VCaP (cell line): ENCODE measurements around the gene HACD3.
"Not testable (repeated sequence)": the region's sequence is repeated elsewhere in the genome, so short reads cannot be mapped to it uniquely, and the experiment has no call there.

Source experiments
- H3K27ac ChIP-seq: fragments of 450-650 bp; 2 replicates; pipeline ENCODE4 v1.5.1; 2017
- TF ChIP-seq, protein P1 (sequence below): fragments of 450-650 bp; conservative IDR thresholded peaks from 2 replicates; pipeline ENCODE4 v1.5.1; 2017; ENCODE audit warnings: mild to moderate bottlenecking, moderate library complexity

The HACD3 gene

DNA sequence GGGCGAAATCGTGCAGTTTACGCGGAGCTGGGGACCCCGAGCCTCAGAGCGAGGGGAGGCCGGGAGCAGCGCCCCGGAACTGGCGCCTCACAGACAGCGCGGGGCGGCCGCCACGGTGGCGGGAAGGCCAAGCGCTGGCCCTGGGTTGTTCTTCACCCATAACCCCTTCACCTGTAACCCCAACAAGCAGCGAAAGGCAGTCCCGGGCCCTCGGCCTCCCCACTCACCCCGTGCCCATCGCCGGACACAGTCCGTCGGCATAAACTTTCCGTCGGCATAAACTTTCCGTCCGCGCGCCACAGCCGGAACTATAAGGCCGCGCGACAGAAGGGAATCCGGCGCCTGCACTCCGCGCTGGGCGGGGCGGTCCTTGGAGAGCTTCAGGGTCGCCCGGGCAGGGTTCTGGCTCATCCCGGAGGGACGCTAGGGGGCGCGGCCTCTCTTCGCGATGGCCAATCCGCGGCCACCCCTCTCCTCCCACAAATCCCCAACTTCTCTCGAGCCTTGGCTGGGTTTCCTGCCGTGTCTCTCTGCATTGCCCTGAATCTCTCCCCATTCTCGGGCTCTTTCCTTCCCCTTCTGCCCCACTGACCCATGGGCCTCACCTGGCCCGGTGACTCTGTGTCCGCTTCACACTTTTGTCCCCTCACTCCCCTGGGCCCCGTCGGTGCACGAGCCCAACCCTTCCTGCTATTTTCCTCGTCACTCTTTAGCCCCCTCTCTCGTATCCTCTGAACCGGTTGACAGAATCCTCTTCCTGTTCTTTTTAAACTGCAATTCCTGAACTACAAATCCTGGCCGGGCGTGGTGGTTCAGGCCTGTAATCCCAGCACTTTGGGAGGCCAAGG is 80.8 kb downstream of the HACD3 start, which contains the start of gene INTS14:
INTS14 (minus strand) TSS at position 261 of the 848 bp plus-strand sequence. CDS start 3,751 bp downstream, outside the sequence.
- peak within 1 kb of the TSS; percentile 95 for H3K27ac ChIP-seq
- TF ChIP-seq, protein P1, sequence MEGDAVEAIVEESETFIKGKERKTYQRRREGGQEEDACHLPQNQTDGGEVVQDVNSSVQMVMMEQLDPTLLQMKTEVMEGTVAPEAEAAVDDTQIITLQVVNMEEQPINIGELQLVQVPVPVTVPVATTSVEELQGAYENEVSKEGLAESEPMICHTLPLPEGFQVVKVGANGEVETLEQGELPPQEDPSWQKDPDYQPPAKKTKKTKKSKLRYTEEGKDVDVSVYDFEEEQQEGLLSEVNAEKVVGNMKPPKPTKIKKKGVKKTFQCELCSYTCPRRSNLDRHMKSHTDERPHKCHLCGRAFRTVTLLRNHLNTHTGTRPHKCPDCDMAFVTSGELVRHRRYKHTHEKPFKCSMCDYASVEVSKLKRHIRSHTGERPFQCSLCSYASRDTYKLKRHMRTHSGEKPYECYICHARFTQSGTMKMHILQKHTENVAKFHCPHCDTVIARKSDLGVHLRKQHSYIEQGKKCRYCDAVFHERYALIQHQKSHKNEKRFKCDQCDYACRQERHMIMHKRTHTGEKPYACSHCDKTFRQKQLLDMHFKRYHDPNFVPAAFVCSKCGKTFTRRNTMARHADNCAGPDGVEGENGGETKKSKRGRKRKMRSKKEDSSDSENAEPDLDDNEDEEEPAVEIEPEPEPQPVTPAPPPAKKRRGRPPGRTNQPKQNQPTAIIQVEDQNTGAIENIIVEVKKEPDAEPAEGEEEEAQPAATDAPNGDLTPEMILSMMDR, result peak; percentile 88

DNA sequence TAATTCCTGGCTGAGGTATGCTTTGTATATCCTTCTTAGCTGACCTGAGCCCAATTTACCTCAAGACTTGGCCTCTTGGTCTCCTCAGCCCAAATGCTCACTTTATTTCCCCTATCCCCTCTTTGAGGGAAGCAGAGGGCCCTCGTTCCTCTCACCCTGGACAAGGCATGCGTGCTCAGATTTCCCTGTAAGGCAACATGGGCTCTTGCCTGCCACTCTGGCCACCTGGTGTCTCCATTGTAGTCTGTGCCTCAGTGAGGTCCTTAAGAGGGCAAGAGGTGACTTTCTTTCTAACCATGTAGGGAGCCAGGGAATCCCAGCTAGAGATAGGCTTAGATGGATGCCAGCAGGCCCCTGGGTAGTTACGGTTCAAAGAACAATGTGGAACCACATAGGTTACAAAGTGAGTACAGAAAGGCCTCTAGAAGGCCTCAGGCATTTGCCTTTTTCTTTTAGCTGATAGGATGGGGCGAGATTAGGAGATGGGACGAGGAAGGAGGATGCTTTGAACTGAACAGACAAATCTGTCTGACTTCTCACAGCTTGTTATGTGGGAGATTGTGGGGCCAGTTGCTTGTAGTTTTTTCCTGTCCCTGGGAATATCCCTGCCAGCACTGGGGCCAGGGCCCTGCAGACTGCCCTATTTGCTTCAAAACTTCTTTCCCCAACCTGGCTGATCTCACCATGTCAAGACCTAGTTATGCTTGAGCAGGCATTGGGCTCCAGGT is 81.8 kb downstream of the HACD3 start:
- peak overlapping the region; percentile 95 for H3K27ac ChIP-seq
- TF ChIP-seq, protein P1, result no peak

DNA sequence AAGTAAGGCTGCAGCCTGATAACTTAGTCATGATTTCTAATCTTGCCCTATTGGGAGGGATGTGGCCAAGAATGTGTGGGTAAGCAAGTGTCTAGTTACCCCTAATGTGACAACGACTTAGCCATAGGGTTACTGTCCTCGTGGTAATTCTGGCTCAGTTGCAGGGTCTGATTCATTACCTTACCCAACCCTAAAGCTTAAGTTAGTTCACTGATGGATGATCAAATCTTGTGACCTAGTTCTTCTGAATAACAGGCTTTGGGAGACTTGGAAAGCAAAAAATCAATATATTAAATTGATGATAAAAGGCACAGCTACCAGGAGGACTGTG is 82.3 kb downstream of the HACD3 start:
- TF ChIP-seq, protein P1, result no peak
- H3K27ac ChIP-seq, result peak overlapping the region; percentile 95

DNA sequence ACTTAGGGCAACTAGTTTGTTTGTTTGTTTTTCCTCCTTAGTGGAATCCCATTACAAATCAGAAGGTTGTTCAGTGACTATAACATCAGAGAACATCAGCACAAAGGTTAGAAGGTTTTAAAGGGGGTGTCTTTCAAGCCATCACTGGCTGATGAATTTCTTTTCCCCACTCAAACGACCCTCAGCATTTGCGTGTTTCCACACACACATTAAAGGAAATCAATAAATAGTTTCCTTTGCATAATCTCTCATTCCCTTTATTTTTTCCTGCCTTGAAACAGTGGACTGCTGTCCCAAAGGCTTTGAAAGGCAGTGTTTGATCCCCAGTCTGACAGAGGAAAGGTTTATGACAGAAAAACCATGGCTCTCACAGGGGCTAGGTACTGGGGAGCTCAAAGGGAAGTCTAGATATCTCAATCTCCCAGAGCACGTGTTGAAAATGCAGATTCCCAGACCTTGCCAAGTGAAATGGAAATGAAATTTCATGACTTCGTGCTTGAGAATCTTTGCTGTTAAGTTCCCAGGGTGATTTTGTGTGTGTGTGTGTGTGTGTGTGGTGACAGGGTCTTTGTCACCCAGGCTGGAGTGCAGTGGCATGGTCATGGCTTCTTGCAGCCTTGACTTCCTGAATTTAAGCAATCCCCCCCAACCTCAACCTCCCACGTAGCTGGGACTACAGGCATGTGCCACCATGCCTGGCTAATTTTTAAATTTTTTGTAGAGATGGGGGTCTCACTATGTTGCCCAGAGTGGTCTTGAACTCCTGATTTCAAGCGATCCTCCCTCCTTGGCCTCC is 82.9 kb downstream of the HACD3 start:
- TF ChIP-seq, protein P1, result no peak

DNA sequence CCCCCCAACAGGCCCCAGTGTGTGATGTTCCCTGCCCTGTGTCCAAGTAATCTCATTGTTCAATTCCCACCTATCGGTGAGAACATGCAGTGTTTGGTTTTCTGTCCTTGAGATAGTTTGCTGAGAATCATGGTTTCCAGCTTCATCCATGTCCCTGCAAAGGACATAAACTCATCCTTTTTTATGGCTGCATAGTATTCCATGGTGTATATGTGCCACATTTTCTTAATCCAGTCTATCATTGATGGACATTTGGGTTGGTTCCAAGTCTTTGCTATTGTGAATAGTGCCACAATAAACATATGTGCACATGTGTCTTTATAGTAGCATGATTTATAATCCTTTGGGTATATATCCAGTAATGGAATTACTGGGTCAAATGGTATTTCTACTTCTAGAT is 85.6 kb downstream of the HACD3 start:
- H3K27ac ChIP-seq, result not testable (repeated sequence)

More for the DNA sequence above, 82.9 kb downstream of the HACD3 start:
- no peak overlapping the region for H3K27ac ChIP-seq

DNA sequence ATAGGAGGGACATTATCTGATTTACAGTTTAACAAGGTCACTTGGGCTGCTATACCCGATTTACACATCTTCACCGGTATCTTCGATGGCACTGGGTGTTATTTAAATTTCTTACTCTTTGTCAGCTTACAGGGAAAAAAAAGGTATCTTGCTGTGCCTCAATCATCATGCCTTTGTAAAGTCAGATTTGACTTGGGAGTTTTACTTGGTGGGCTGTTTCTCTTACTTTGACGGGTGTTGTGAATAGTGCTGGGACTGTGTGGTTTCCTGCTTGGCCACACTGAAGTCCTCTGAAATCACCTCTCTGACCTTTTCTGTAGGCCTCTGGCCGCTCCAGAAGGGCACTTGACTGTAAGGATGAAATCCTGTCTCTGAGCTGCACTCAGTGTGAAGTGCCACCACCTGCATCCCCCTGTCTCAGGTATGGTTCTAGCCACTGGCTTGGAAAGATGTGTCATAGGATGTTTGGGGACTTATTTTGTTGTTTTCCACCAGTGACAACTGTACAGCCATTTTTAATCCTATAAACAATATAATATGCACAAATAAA is 88.4 kb downstream of the HACD3 start:
- no peak overlapping the region for H3K27ac ChIP-seq
- TF ChIP-seq, protein P1, result no peak

DNA sequence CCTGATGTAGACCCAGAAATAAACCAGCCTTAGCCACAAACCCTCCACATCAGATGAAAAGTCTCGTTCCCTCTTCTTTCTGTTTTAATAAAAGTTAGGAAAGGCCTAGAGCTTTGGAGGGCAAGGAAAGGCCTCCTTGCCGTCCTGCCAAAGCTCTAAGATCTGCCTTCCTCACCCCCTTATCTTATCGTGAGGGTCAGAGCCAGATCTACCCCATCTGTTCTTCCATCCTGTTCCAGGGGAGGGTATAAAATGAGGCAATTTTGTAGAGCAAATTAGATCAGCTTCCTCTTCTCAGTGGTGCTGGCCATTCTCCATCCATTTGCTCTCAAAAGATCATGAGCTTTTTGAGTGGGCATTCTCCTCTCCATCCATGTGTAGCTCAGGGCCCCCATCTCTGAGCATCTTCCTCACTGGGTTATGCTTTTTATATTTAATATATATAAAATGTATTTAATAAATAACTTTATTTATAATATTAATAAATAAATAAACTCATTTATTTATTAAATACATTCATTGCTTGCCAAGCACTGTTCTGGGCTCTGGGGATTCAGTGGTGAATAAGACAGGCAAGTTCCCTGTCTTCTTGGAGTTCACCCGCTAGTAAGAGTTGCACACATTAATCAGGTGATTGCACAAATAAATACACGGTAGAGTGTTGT is 89.5 kb downstream of the HACD3 start:
- H3K27ac ChIP-seq, result no peak overlapping the region
- TF ChIP-seq, protein P1, result no peak
